PC-3 (cell line): ENCODE measurements around the gene GFER. TPM values are rescaled to one million over a fixed set of nuclear protein-coding genes. Genes with fewer than 3 reads are reported as not detected.
A peak's percentile ranks its signal among the peaks of the same experiment; 100 is the strongest.

Experiments
- ATAC-seq: fragments of 200-7000 bp; cut with Tn5 transposase; 2 replicates; pipeline ENCODE4 v1.9.1; 2020; ENCODE audit warnings: mild to moderate bottlenecking, moderate library complexity
- BruUV-seq: library from RNA; stranded (reverse); fragments of 400-500 nt; replicated peaks from 2 replicates; lab custom pipeline; 2021; lab: Mats Ljungman, UMichigan
- CTCF ChIA-PET: fragments of 300-600 bp; sonication (Branson Sonifier 250); formaldehyde crosslinking; loops from one replicate; lab custom pipeline; 2022; ENCODE audit warnings: antibody characterized with exemption; lab: Charles Lee
- POLR2A ChIA-PET: fragments of 300-600 bp; sonication (Branson Sonifier 250); formaldehyde crosslinking; loops from one replicate; lab custom pipeline; 2022; ENCODE audit warnings: antibody characterized with exemption; ENCODE audit not compliant: unreplicated experiment; lab: Charles Lee
- DNase-seq: peaks from one replicate; pipeline ENCODE4 v3.0.0-alpha.2; 2015
- H2AFZ ChIP-seq: fragments of 300-600 bp; sonication (generic); 2 replicates; pipeline ENCODE4 v1.6.0; 2016; ENCODE audit warnings: antibody characterized with exemption, low read length
- H3F3A ChIP-seq: fragments of 300-600 bp; sonication (generic); one replicate; pipeline ENCODE4 v1.6.0; 2017; ENCODE audit warnings: antibody characterized with exemption, low read length, control low read depth, mild to moderate bottlenecking; ENCODE audit not compliant: unreplicated experiment
- H3K27ac ChIP-seq: fragments of 300-600 bp; sonication (generic); 2 replicates; pipeline ENCODE4 v1.5.1; 2016; ENCODE audit warnings: mild to moderate bottlenecking, low read length
- H3K27me3 ChIP-seq: fragments of 300-600 bp; sonication (generic); 2 replicates; pipeline ENCODE4 v1.6.1; 2016; ENCODE audit warnings: low read length, mixed read lengths
- H3K36me3 ChIP-seq: fragments of 300-600 bp; sonication (generic); 2 replicates; pipeline ENCODE4 v1.6.1; 2016; ENCODE audit warnings: low read depth, mixed run types, low read length, mixed read lengths
- H3K4me1 ChIP-seq: fragments of 300-600 bp; sonication (generic); 2 replicates; pipeline ENCODE4 v1.5.1; 2016; ENCODE audit warnings: low read length; ENCODE audit not compliant: insufficient read depth
- H3K4me2 ChIP-seq: fragments of 300-600 bp; sonication (generic); 2 replicates; pipeline ENCODE4 v1.6.0; 2016; ENCODE audit warnings: low read length
- H3K4me3 ChIP-seq: fragments of 300-600 bp; sonication (generic); 2 replicates; pipeline ENCODE4 v1.5.1; 2016; ENCODE audit warnings: mild to moderate bottlenecking, low read length, mixed read lengths
- H3K79me2 ChIP-seq: fragments of 300-600 bp; sonication (generic); 2 replicates; pipeline ENCODE4 v1.6.1; 2017; ENCODE audit warnings: low read length, mixed read lengths
- H3K9ac ChIP-seq: fragments of 300-600 bp; sonication (generic); 2 replicates; pipeline ENCODE4 v1.6.0; 2016; ENCODE audit warnings: mild to moderate bottlenecking, low read length
- H3K9me2 ChIP-seq: fragments of 300-600 bp; sonication (generic); replicated peaks from 2 replicates; pipeline ENCODE4 v1.6.1; 2016; ENCODE audit warnings: mixed run types, low read length, mixed read lengths
- H3K9me3 ChIP-seq: fragments of 300-600 bp; sonication (generic); 2 replicates; pipeline ENCODE4 v1.6.1; 2016; ENCODE audit warnings: low read length, mixed read lengths
- H4K20me1 ChIP-seq: fragments of 300-600 bp; sonication (generic); 2 replicates; pipeline ENCODE4 v1.6.1; 2016; ENCODE audit warnings: low read length, mixed read lengths
- EZH2 ChIP-seq: fragments of 300-600 bp; sonication (generic); IDR thresholded peaks from one replicate; pipeline ENCODE4 v1.6.1; 2017; ENCODE audit warnings: antibody characterized with exemption, mild to moderate bottlenecking, low read length; ENCODE audit not compliant: unreplicated experiment
- EZH2phosphoT487 ChIP-seq: fragments of 300-600 bp; sonication (generic); IDR thresholded peaks from 2 replicates; pipeline ENCODE4 v1.6.1; 2018; ENCODE audit warnings: mild to moderate bottlenecking, antibody characterized with exemption, low read length, borderline replicate concordance
- intact Hi-C: fragments of 100-400 bp; cut with micrococcal nuclease; formaldehyde crosslinking; loops from 2 replicates; pipeline ENCODE4 v1.9.0; 2023
- total RNA-seq: library from RNA; depleted of rRNA; stranded (reverse); fragments of >200 nt; gene quantifications from 2 replicates; pipeline ENCODE4 v1.2.3, GENCODE V29; 2014
- TF ChIP-seq, protein P1 (sequence below): fragments of 300-600 bp; sonication (generic); conservative IDR thresholded peaks from 2 replicates; pipeline ENCODE4 v1.5.1; 2017; ENCODE audit warnings: antibody characterized with exemption, low read depth, mild to moderate bottlenecking, low read length

The GFER gene
- total RNA-seq, 1 experiment from 2014 or later: 66.8 TPM

DNA sequence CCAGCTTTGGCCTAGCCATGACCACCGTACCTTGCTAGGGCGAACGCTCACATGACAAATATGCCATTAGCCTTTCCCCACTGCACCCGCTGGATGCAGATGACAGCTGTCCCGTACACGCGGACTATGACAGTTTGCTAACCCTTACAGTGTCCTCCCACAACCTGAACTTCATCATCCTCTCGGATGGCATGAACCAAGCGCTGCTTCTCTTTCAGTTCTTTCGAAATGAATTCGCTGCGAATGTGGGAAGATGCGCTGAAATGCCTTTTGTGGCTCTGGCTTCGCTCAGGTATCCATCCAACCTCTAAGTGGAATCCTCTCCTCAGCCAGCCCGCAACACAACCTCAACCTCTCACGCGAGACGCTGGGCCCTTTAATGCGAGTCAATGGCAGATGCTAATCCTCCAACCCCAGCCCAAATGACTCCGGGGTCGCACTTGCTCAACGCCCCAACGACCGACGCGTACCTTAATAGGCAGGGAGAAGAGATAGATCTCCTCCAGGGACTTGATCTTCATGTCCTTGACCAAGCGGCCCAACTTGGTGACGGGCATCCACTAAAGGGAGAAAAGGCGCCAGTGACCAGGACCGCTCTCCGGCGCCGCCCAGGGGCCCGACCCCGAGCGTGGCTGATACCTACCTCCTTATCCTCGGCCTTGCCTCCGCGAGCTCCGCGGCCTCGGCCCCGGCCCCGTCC, 20.0 kb upstream of the GFER start:
- DNase-seq (no peak), ATAC-seq (no peak; the same call in 1 of the 2 replicates)
- Histone ChIP-seq H3K9me2 (no peaks in the 10 kb centered on the region), H3K27ac (peak overlapping the region; percentile 47; the same call in 1 of the 2 replicates), H3K79me2 (peaks cover 56% of the 10 kb centered on the region), H3K9ac (peak overlapping the region; percentile 99), H3K4me2 (peak overlapping the region; percentile 92), H3K36me3 (peaks cover 22% of the 10 kb centered on the region), H3K4me1 (peaks cover 9% of the 10 kb centered on the region; the same call in 1 of the 2 replicates), H3K9me3 (no peaks in the 10 kb centered on the region), H4K20me1 (peaks cover 19% of the 10 kb centered on the region), H2AFZ (no peak overlapping the region), H3K4me3 (peak overlapping the region; percentile 96), H3K27me3 (no peaks in the 10 kb centered on the region), H3F3A (peaks cover 16% of the 10 kb centered on the region)
- POLR2A ChIA-PET: interaction anchor here (0.5 to 1.0 kb wide), 7 partner anchors 14 to 1041 kb away, joined by 3 to 25 read pairs (median 5); partner anchors contain the start of genes MSRB1, NUBP2 and SPSB3
- CTCF ChIA-PET: no interaction called here
- no TSS peak for BruUV-seq
- TF ChIP-seq EZH2: no peak
- TF ChIP-seq, protein P1, sequence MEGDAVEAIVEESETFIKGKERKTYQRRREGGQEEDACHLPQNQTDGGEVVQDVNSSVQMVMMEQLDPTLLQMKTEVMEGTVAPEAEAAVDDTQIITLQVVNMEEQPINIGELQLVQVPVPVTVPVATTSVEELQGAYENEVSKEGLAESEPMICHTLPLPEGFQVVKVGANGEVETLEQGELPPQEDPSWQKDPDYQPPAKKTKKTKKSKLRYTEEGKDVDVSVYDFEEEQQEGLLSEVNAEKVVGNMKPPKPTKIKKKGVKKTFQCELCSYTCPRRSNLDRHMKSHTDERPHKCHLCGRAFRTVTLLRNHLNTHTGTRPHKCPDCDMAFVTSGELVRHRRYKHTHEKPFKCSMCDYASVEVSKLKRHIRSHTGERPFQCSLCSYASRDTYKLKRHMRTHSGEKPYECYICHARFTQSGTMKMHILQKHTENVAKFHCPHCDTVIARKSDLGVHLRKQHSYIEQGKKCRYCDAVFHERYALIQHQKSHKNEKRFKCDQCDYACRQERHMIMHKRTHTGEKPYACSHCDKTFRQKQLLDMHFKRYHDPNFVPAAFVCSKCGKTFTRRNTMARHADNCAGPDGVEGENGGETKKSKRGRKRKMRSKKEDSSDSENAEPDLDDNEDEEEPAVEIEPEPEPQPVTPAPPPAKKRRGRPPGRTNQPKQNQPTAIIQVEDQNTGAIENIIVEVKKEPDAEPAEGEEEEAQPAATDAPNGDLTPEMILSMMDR: no peak
- TF ChIP-seq EZH2phosphoT487: no peak
- intact Hi-C loops: no loop called here

DNA sequence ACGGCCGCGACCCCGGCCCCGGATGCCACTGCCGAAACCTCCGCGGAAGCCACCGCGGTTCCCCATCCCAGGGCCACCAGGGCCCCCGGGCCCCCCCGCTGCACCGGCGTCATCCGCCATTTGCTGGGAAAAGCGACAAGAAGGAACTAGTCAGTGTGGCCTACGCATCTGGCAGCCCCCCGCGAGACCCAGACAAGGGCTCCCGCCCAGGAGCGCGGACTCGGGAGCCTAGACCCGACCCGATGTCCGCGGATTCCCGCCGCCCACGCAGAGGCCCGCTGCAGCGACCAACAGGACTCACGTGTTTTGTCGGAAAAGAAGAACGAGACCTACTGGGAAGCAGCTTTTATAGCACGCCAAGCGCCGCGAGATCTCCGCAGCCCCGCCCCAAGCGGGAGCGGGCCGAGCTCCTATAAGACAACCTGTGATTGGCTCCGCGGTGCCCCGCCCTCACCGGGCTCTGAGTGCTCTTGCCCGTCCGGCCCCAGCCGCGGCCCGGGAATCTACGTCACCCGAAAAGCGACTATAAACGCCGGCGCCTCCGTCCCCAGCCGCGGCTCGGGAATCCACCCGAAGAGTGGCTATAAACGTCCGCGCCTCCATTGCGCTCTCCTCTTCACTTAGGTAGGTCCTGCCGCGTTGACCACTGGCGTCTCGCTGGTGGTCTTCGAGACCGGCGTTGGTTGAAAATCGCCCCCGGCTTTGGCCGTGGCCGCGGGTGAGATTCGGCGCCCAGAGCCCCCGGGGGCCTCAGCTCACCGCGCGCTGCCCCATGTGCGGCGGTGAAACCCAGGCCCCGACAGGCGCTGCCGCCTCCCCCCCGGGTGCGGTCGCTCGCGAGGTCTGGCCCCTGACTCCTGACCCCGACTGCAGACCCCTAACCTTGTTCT, 19.2 kb upstream of the GFER start, which contains the start of gene RPS2:
Gene RPS2, minus strand, starts transcription at position 321 of the 890 bp plus-strand sequence. Its CDS starts 201 bp downstream, at position 120.
- peaks cover 19% of the 10 kb centered on the region for H4K20me1 ChIP-seq
- no TSS peak for BruUV-seq
- no peaks in the 10 kb centered on the region for H3K9me3 ChIP-seq
- TF ChIP-seq EZH2phosphoT487: no peak
- TF ChIP-seq, protein P1: no peak
- TF ChIP-seq EZH2: no peak
- peak; percentile 74 for ATAC-seq
- no peaks in the 10 kb centered on the region for H3K27me3 ChIP-seq
- H3K9ac ChIP-seq: peak within 1 kb of the TSS; percentile 99
- peaks cover 52% of the 10 kb centered on the region for H3K79me2 ChIP-seq
- peaks cover 9% of the 10 kb centered on the region; the same call in 1 of the 2 replicates for H3K4me1 ChIP-seq
- ChIA-PET CTCF (no interaction called here), POLR2A (interaction anchor here (0.5 to 1.0 kb wide), 9 partner anchors 13 to 1040 kb away, joined by 3 to 25 read pairs (median 5); partner anchors contain the start of genes MSRB1, NUBP2 and SPSB3)
- peaks cover 16% of the 10 kb centered on the region for H3F3A ChIP-seq
- H3K4me2 ChIP-seq: peak within 1 kb of the TSS; percentile 96
- peak within 1 kb of the TSS; percentile 47 for H3K27ac ChIP-seq
- peak within 1 kb of the TSS; percentile 70 for H2AFZ ChIP-seq
- peak within 1 kb of the TSS; percentile 96 for H3K4me3 ChIP-seq
- H3K36me3 ChIP-seq: peaks cover 22% of the 10 kb centered on the region
- no peaks in the 10 kb centered on the region for H3K9me2 ChIP-seq
- intact Hi-C loops: no loop called here
- peak; percentile 95 for DNase-seq
